Left ventricle myocardium inferior (tissue), 1 donor: ENCODE data around the gene CAP2. TPM values are rescaled to one million over a fixed set of nuclear protein-coding genes. Genes with fewer than 3 reads are reported as not detected.

Experiments
- DNase-seq: peaks from one replicate; pipeline ENCODE4 v3.0.0-alpha.2; 2020
- H3K27ac ChIP-seq: fragments of 200-600 bp; replicated peaks from 2 replicates; pipeline ENCODE4 v1.8.0; 2021
- H3K27me3 ChIP-seq: fragments of 200-600 bp; 2 replicates; pipeline ENCODE4 v1.8.0; 2021; ENCODE audit warnings: low read depth
- H3K36me3 ChIP-seq: fragments of 200-600 bp; 2 replicates; pipeline ENCODE4 v1.8.0; 2021
- H3K4me1 ChIP-seq: fragments of 200-600 bp; 2 replicates; pipeline ENCODE4 v1.8.0; 2021
- H3K4me3 ChIP-seq: fragments of 200-600 bp; 2 replicates; pipeline ENCODE4 v1.8.0; 2021; ENCODE audit warnings: mild to moderate bottlenecking, moderate library complexity
- H3K9me3 ChIP-seq: fragments of 200-600 bp; replicated peaks from 2 replicates; pipeline ENCODE4 v1.8.0; 2021
- intact Hi-C: fragments of 100-400 bp; cut with micrococcal nuclease; formaldehyde crosslinking; loops from one replicate; pipeline ENCODE4 v1.11.0; 2022
- total RNA-seq: library from RNA; stranded (reverse); fragmentation: NEBNext Ultra II Directional; extraction: Animal tissue kit (Norgen Biotek cat#: 25700); gene quantifications from one replicate; pipeline ENCODE4 v1.2.1, GENCODE V29; 2021
- TF ChIP-seq, protein P1 (sequence below): fragments of 200-600 bp; IDR thresholded peaks from 2 replicates; pipeline ENCODE4 v1.8.0; 2021; ENCODE audit warnings: antibody characterized with exemption, mild to moderate bottlenecking, borderline replicate concordance
- donor health status: DM: no; HTN: yes; CAD: no; lungs with severe emphysema.

The CAP2 gene
- total RNA-seq, 1 donor from 2014 or later, result 149 TPM

DNA sequence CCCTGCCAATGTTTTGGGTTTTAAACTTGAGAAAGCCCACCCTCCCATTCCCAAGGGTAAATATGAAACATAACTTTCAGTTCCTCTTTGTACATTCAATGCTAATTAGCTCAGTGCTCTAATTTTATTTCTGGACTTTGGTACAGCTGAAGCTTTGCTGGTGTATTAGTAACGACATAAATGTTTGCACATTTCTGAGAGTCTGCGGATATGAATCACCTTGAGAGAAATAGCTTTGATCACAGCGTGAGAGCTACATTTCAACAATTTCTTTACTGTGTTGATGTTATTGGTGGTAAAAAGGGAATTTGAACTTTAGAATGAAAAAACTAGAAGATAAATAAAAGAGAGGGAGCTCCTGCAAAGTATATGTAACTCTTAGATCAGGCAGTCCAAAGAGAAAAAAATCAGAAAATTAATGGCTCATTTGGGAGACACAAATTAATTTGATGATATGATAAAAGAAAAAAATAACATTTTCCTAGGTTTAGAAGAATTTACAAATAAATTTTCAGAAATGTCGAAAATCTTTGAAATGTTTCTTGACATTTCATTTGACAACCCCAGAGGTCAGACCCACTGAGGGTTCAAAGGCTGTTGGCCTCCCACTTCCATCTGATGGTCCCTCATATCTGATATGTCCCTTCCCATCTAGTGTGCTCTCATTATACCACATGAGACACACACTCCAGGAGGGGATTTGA is 38.5 kb upstream of the CAP2 start:
- Histone ChIP-seq H3K36me3 (no peaks in the 10 kb centered on the region), H3K4me3 (no peak overlapping the region), H3K9me3 (no peaks in the 10 kb centered on the region), H3K27me3 (no peaks in the 10 kb centered on the region), H3K27ac (no peak overlapping the region), H3K4me1 (no peaks in the 10 kb centered on the region)
- no peak for DNase-seq
- intact Hi-C loops, result no loop called here
- TF ChIP-seq, protein P1, sequence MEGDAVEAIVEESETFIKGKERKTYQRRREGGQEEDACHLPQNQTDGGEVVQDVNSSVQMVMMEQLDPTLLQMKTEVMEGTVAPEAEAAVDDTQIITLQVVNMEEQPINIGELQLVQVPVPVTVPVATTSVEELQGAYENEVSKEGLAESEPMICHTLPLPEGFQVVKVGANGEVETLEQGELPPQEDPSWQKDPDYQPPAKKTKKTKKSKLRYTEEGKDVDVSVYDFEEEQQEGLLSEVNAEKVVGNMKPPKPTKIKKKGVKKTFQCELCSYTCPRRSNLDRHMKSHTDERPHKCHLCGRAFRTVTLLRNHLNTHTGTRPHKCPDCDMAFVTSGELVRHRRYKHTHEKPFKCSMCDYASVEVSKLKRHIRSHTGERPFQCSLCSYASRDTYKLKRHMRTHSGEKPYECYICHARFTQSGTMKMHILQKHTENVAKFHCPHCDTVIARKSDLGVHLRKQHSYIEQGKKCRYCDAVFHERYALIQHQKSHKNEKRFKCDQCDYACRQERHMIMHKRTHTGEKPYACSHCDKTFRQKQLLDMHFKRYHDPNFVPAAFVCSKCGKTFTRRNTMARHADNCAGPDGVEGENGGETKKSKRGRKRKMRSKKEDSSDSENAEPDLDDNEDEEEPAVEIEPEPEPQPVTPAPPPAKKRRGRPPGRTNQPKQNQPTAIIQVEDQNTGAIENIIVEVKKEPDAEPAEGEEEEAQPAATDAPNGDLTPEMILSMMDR, result no peak

DNA sequence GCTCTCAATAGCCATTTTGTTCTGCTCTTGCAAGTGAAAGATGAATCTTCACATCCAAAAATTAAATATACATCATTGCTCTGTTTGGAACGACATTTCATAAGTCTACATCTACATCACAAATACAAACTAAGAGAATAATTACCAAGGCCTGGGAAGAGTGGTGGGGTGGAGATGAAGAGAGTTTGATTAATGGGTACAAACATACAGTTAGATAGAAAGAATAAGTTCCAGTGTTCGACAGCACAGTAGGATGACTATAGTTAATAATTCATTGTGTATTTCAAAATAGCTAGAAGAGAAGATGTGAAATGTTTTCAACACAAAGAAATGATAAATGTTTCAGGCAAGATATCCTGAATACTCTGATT is 38.0 kb upstream of the CAP2 start:
- Histone ChIP-seq H3K27ac (no peak overlapping the region), H3K9me3 (no peaks in the 10 kb centered on the region), H3K27me3 (no peaks in the 10 kb centered on the region), H3K4me1 (no peaks in the 10 kb centered on the region), H3K4me3 (no peak overlapping the region), H3K36me3 (no peaks in the 10 kb centered on the region)
- intact Hi-C loops, result no loop called here
- no peak for DNase-seq
- TF ChIP-seq, protein P1, result no peak

DNA sequence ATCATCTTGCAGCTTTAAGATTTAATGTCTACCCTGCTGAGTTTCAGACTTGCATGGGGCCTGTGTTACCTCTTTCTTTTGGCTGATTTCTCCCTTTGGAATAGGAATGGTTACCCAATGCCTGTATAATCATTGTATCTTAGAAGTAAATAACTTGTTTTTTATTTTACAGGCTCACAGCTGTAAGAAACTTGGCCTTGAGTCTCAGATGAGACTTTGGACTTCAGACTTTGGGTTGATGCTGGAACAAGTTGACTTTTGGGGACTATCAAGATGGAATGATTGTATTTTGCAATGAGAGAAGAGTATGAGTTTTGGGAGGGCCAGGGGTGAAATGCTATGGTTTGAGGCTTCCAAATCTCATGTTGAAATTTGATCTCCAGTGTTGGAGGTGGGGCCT is 34.9 kb upstream of the CAP2 start:
- Histone ChIP-seq H3K4me1 (no peaks in the 10 kb centered on the region), H3K4me3 (no peak overlapping the region), H3K9me3 (no peaks in the 10 kb centered on the region), H3K27ac (no peak overlapping the region), H3K27me3 (no peaks in the 10 kb centered on the region), H3K36me3 (no peaks in the 10 kb centered on the region)
- intact Hi-C loops, result no loop called here
- TF ChIP-seq, protein P1, result no peak
- no peak for DNase-seq

DNA sequence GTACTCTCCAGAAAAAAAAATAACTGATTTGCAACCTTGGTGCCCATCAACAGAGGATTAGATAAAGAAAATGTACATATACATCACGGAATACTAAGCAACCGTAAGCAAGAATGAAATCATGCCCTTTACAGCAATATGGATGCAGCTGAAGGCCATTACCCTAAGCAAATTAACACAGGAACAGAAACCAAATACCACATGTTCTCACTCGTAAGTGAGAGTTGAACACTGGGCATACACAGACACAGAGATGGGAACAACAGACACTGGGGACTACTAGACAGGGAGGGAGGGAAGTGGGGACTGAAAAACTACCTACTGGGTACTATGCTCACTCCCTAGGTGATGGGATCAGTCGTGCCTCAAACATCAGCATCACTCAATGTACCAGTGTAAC is 32.8 kb upstream of the CAP2 start:
- Histone ChIP-seq H3K36me3 (no peaks in the 10 kb centered on the region), H3K4me3 (no peak overlapping the region), H3K27me3 (no peaks in the 10 kb centered on the region), H3K4me1 (no peaks in the 10 kb centered on the region), H3K27ac (no peak overlapping the region), H3K9me3 (no peaks in the 10 kb centered on the region)
- TF ChIP-seq, protein P1, result no peak
- DNase-seq, result no peak
- intact Hi-C loops, result no loop called here

DNA sequence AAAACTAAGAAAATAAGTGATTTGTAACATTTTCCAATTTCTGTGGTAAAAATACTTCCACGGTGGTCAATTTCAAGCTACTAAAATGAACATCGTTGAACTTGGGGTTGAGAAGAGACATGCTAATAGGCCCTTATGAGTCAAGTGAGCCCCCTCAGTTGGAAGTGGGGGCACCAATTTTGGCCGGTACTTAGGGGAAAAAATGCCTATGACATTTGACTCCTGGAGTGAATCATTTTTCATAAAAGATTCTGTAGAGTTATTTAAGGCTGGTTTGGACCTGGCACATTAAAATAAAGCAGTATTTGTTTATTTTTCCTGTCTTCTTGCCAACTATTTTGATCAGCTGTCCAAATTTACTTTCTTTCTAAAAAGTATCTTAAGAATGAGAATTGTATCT is 32.4 kb upstream of the CAP2 start:
- Histone ChIP-seq H3K27ac (no peak overlapping the region), H3K4me1 (no peaks in the 10 kb centered on the region), H3K36me3 (no peaks in the 10 kb centered on the region), H3K4me3 (no peak overlapping the region), H3K27me3 (no peaks in the 10 kb centered on the region), H3K9me3 (no peaks in the 10 kb centered on the region)
- DNase-seq, result no peak
- intact Hi-C loops, result no loop called here
- TF ChIP-seq, protein P1, result no peak
